NCI-H2171 (cell line): ENCODE data around the gene R3HDM4.
A peak's percentile ranks its signal among the peaks of the same experiment; 100 is the strongest.

ENCODE experiments used
- DNase-seq: peaks from one replicate; lab custom pipeline; 2025; lab: John Stamatoyannopoulos, UW

Gene R3HDM4

DNA sequence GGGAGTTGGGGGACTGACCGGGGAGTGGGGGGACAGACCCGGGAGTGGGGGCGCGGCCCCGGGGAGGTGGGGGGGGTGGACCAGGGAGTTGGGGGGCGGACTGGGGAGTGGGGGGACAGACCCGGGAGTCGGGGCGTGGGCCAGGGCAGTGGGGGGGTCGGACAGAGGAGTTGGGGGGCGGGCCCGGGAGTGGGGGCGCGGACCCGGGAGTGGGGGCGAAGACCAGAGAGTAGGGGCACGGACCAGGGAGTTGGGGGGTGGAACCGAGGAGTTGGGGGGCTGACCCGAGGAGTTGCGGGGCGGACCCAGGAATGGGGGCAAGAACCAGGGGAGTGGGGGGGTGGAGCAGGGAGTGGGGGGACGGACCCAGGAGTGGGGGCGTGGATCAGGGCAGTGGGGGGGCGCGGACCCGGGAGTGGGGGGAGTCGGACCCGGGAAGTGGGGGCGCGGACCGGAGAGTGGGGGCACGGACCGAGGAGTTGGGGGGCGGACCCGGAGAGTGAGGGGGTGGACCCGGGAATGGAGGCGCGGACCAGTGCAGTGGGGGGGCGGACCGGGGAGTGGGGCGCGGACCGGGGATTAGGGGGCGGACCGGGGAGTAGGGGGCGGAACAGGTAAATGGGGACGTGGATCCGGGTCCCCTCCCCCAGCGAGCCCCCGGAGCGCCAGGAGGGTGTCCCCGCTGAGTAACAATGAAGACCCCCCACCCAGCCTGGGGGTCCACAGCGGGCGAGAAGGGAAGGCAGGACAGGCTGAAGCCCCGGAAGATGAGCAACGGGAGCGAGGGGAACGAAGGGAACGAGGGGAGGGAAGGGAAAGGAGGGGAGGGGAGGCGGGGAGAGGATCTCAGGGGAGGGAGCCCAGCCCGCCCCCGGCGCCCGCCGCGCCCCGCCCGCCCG lies 589 bp downstream of the R3HDM4 start:
- DNase-seq: no peak

DNA sequence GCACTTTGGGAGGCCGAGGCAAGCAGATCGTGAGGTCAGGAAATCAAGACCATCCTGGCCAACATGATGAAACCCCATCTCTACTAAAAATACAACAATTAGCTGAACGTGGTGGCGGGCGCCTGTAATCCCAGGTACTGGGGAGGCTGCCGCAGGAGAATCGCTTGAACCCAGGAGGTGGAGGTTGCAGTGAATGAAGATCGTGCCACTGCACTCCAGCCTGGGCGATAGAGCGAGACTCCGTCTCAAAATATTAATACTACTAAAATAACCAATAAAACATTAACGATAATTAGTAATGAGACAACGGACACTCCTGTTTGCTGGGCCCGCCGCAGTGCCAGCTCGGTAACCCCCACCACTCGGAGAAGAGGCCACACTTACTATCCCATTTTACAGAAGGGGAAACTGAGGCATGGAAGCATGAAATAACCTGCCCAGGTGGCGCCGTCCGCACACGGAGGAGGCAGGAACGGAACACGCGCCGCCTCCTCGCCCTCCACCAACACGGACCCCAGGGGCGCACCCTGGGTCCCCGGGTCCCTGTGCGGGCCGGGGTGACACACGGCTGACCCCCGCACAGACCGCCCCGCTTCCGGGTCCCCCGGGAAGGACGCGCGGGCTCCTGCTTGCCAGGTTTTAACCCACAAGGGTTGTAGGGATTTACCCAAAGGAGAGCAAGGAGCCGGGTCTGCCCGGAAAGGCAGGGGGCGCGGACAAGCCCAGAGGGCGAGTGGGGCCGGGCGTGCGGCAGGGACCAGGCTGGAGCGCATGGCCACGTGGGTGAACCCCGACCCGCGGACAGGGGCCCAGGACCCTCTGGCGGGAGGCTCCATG lies 1.6 kb downstream of the R3HDM4 start:
- DNase-seq: no peak

DNA sequence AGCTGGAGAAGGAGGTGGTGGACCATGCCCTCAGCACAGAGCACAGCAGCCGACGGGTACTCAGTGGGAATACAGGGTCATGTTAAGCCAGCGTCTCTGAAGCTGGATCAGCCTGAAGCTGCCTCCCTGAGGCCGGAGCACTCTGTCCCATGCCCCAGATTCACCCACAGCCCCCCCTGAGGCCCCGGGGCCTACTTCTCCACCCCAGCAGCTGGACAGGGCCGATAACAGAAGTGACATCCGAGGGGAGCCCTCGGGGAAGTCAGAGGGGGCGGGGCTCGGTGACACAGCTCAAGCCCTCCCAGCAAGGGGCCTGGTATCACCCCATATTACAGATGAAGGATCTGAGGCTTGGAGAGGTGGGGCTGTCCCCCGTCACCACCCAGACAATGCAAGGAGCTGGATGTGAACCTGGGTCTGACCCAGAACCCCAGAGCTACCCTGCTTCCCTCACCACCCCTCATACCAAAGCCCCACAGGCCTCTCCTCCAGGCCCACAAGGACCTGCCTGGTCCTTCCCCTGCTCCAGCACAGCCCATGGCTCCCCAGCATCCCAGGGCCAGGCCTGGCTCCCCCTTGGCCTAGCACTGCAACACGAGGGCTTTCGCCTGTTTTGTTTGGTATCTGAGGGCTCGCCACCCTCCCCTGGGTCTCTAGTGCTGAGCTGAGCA lies 5.7 kb downstream of the R3HDM4 start:
- DNase-seq: no peak

GRCh38 chr19:906480-906879 lies 6.5 kb downstream of the R3HDM4 start:
- no peak for DNase-seq

DNA sequence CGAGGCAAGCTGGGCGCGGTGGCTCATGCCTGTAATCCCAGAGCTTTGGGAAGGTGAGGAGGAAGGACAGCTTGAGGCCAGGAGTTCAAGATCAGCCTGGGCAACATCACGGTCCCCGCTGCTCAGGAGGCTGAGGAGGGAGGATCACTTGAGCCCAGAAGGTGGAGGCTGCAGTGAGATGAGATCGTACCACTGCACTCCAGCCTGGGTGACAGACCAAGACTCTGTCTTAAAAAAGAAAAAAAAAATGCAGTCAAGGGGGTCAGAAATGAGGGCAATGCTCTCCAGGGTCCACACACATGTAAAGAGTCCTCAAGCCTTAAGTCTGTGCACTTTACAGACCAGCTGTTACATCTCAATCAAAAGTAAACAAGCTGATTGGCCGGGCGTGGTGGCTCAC lies 8.5 kb downstream of the R3HDM4 start:
- no peak for DNase-seq

DNA sequence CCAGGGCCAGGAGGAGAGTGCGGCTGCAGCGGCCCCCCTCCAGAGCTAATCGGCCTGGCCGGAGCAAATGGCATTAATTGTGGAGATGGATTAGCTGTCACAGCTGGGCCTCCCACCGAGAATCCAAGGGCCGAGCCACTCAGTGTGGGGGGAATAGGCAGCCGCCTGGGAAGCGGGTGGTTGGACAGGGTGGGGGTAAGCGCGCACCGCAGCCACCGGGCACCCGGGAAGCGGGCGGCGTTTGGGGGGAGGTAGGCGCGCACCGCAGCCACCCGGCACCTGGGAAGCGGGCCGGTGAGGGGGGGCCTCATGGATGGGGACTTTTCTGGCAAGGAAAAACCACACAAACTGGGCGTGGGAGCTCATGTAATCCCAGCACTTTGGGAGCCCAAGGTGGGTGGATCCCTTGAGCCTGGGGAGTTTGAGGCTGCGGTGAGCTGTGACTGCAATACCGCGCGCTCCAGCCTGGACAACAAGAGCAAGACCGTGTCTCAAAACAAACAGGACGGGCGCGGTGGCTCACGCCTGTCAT lies 9.7 kb downstream of the R3HDM4 start:
- no peak for DNase-seq

DNA sequence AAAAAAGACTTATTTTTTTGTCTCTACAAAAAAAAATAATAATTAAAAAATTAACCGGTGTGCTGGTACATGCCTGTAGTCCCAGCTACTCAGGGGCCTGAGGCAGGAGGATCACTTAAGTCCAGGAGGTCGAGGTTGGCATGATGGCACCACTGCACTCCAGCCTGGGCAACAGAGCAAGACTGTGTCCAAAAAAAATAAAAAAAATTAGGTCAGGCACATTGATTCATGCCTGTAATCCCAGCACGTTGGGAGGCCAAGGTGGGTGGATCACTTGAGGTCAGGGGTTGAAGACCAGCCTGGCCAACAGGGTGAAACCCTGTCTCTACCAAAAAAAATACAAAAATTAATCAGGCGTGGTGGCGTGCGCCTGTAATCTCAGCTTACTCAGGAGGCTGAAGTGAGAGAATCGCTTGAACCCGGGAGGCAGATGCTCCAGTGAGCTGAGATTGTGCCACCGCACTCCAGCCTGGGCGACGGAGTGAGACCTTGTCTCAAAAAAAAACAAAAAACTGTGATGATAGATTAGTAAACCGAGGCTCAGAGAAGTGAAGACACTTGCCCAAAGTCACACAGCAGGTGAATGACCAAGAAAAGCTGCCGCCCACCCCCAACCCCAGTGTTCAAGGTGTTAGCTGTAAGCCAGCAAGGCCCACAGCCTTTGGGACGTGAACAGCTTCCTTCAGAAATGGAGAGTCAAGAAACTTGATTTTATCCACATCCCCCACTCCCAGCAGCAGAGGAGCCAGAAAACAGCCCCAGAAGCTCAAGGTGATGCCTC lies 10.4 kb downstream of the R3HDM4 start:
- DNase-seq: no peak

DNA sequence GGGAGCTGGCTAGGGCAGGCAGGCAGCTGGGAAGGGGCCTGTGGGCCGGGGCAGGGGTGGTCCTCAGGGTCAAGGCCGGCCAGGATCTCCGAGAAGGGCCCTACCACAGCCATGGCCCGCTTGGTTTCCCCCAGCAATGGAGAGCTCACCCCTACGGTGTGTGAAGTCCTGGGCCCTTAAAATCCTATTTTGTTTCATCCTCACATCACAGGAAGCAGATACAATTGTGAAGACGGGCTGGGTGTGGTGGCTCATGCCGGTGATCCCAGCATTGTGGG lies 11.0 kb downstream of the R3HDM4 start:
- DNase-seq: no peak

DNA sequence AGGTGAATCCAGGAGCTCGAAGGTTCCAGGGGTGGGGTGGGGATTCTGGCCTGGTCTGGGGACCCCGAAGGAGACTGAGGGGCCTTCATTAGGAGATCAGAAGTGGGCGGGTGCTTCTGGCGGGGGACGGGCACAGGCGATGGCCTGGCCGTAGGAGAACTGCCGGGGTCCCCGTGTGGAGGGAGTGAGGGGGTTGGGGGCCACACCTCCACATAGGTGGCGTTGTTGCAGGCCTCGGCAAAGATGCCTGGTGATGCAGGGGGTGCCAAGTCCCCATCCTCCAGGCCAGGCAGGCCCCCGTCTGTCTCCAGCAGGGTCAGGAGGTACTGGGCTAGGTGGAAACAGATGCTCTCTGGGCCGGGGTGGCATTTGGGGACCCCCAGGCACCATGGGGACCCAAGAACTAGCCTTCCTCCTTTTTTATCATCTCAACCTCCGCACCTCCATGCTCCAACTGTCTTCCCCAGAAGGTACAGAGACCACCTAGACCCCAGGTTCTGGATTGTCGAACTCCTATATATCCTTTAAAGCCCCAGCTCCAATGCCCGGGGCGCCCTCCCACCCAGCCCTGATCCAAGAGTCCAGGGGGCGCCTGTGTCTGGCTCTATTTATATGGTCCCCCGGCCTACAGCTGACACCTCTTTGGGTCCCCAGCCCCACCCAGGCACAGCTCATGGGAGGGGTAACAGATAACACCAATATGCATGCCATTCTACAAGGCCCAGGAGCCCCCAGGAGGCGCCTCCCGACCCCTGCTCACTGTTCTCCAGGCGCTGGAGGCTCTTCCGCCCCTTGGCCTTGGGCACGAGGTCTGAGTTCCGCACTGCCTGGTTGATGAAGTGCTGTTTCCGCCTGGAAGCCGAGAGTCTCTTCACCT lies 11.6 kb downstream of the R3HDM4 start:
- DNase-seq: no peak

GRCh38 chr19:900302-901111 lies 12.5 kb downstream of the R3HDM4 start:
- DNase-seq: peak; percentile 39

- DNase-seq: no peak
These were observed 13.0 kb downstream of the R3HDM4 start for GRCh38 chr19:900043-900301.

- DNase-seq: no peak
These were observed 13.5 kb downstream of the R3HDM4 start for GRCh38 chr19:899336-900042.

- DNase-seq: peak; percentile 96
These were observed 14.4 kb downstream of the R3HDM4 start for GRCh38 chr19:898663-899062.

- DNase-seq: no peak
These were observed 15.5 kb downstream of the R3HDM4 start for GRCh38 chr19:897442-898039.

GRCh38 chr19:896999-897398 lies 16.0 kb downstream of the R3HDM4 start:
- no peak for DNase-seq

DNA sequence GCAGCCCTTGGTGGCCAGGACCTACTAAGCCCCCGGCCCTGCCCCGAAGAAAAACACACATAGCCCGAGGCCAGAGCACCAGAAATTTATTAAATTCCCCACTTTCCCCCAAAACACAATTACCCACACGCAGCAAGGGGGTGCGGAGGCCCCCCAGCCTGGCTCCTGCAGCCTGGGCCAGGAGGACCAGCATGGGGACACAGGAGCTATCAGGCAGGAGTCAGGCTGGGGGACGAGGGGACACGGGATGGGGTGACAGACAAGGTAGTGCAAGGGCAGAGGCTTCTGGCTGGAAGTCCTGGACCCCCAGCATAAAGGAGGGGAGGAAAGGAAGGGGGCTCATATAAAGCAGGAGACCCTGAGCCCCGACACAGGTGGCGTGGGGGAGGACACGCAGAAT lies 16.6 kb downstream of the R3HDM4 start:
- DNase-seq: no peak

GRCh38 chr19:892894-893689 lies 19.9 kb downstream of the R3HDM4 start, which contains the start of the genes MED16 and RNU6-9:
Gene MED16, minus strand, starts transcription at chr19:893187. Its CDS starts 2,056 bp downstream, at chr19:891131.
Gene RNU6-9, plus strand, starts transcription at chr19:893484.
- peak; percentile 92 for DNase-seq

GRCh38 chr19:892243-892893 lies 20.7 kb downstream of the R3HDM4 start:
- DNase-seq: no peak
